Measurements from ENCODE around the gene ITGA6.

ITGA6 gene

DNA sequence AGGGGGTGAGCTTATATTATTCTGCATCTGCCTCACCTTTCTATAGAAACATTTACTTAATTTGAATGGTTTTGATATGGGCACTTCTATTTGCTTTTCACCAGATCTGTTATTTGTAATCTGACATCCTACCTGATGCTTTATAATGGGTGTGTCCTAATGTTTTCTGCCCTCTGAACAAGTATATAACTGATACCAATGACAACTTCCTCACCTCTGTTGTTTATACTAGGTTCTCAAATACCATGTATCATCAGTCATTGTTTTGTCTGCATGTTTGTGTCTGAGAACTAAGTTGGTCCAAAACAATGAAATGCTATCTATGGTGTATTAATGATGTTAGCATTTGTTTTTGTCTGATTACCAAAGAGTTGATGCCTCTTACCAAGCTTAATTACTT is 45.8 kb downstream of the ITGA6 start:
- H3K4me3 ChIP-seq, result no peak overlapping the region
- H3K27ac ChIP-seq, result no peak overlapping the region
- DNase-seq (ENCODE audit: low spot score), result no peak
- TF ChIP-seq, protein P1, sequence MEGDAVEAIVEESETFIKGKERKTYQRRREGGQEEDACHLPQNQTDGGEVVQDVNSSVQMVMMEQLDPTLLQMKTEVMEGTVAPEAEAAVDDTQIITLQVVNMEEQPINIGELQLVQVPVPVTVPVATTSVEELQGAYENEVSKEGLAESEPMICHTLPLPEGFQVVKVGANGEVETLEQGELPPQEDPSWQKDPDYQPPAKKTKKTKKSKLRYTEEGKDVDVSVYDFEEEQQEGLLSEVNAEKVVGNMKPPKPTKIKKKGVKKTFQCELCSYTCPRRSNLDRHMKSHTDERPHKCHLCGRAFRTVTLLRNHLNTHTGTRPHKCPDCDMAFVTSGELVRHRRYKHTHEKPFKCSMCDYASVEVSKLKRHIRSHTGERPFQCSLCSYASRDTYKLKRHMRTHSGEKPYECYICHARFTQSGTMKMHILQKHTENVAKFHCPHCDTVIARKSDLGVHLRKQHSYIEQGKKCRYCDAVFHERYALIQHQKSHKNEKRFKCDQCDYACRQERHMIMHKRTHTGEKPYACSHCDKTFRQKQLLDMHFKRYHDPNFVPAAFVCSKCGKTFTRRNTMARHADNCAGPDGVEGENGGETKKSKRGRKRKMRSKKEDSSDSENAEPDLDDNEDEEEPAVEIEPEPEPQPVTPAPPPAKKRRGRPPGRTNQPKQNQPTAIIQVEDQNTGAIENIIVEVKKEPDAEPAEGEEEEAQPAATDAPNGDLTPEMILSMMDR (IDR thresholded peaks at IDR 0.05), result no peak

DNA sequence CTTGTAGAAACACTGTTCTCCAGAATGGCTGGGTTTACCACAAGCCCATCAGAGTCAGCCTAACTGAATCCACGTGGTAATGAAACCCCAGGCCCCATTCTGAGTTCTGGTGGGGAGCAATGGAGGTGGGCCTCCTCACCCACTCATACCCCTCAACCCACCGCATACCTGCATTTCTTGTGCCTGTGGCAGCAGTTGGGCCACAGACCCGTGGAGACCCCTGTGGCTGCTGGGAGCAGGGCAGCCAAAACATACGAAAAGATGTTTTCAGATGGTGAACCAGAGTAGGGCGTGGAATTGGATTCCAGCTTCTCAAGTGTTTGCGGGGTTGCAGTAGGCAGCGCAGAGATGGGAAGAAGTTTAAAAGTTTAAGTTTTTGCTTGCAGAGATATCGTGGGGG is 51.0 kb downstream of the ITGA6 start:
- Histone ChIP-seq H3K4me3 (no peak overlapping the region), H3K27ac (no peak overlapping the region)
- no peak for DNase-seq (ENCODE audit: low spot score)
- TF ChIP-seq, protein P1 (IDR thresholded peaks at IDR 0.05), result no peak

DNA sequence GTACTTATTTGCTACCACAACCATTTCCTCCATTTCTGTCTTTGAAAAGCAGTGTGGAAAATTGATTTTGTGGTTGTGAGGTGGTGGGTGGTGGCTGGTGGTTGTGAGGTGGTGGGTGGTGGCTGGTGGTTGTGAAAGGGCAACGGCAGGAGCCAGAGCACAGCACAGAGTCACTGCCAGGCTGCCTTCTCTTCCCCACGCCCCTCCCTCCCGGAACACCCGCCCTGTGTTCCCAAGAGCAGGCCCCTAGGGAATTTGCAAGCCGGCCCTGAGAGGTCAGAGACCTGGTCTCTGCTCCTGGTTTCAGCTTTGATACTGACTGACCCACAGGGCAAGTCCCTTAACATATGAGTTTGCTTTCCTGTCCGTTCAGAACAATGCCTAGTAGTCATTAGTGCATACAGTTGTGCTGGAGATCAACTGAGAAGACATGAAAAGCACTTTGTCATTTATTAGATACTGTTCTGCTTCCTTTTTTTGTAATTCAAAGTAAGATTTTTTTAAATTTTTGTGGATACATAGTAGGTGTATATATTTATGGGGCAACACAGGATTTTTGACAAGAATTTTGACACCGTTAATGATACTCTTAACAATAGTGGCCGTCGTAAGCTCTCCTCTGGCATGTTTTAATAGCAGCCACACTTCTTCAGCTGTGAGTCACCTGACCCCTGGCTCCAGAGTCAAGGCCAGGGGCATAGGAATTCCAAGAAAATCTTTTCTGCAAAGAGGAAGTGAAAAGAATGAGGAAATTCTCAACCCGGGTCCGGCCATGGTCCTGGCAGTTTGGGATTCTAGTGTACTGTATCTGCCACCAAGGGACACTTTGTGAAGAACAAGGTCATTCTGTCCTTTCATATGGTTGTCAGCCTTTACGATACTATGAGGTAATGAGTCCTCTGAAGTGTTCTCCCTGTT is 53.2 kb downstream of the ITGA6 start:
- Histone ChIP-seq H3K4me3 (no peak overlapping the region), H3K27ac (peak overlapping the region in 1 of 2 donors; percentile 33)
- no peak for DNase-seq (ENCODE audit: low spot score)
- TF ChIP-seq, protein P1 (IDR thresholded peaks at IDR 0.05), result no peak

DNA sequence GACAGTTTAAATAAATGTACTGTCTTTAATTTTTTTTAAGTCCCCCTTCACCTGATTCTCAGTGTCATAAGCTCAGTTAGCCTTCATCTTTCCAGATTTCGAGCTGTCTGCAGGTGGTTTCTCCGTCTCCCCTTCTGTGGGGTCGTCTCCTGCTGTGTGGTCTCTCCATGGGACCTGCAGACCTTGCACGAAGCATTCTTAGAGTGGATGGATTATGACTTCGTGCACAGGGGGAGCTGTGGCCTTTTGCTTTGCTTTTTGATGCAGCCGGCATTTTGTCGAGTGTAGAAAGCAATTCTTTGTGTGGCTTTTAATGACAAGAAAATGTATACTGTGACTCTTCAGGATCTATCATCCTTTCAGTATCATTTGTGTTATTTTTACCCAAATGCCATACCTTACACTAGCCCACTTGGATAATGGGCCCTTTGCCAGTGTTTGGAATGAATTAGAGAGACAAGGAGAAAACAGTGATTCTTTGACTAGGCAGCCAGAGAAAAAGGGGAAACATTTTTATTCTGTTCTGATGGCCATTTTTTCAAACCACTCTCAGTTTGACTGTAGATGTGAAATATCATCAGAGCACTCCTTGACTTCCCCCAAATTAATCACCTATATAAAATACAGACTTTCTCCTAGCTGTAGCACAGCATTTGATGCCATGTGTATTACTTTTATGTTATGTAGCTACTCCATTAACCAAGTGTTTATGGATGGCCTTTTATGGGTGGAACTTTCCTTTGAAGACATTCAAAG is 54.3 kb downstream of the ITGA6 start:
- no peak overlapping the region for H3K27ac ChIP-seq
- H3K4me3 ChIP-seq, result no peak overlapping the region
- no peak for DNase-seq (ENCODE audit: low spot score)
- TF ChIP-seq, protein P1 (IDR thresholded peaks at IDR 0.05), result no peak

DNA sequence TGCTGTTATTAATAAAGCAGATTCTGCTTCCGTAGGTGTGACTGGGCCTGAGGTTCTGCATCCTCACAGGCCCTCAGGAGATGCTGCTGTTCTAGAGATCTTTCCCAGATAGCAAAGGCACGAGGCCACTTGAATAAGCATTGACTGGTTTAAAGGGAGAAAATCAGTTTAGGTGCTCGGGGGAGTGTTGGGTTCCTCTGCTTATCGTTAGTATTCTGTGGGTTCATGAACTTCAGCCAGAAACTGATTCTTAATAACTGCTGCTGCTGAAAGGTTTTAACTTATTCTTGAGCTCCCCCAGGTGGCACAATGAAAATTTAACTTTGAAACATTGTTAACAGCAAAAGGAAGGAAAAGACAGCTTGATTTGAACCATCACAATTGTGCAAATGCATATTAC is 56.9 kb downstream of the ITGA6 start:
- no peak for DNase-seq (ENCODE audit: low spot score)

DNA sequence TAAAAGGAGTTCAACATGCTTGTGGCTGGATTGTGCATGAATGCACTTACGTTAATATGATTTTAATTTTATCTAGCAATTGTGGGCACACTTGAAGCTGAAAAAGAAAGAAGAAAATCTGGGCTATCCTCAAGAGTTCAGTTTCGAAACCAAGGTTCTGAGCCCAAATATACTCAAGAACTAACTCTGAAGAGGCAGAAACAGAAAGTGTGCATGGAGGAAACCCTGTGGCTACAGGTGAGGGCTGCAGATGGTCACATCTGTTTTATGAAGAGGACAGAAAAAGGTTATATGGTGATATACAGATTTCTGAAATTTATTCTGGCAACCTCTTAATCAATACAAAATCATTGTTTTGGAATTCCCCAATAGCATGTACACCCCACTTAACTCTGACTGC is 57.3 kb downstream of the ITGA6 start:
- Histone ChIP-seq H3K4me3 (no peak overlapping the region), H3K27ac (no peak overlapping the region)
- TF ChIP-seq, protein P1 (IDR thresholded peaks at IDR 0.05), result no peak
- DNase-seq (ENCODE audit: low spot score), result no peak

More for the DNA sequence above, 56.9 kb downstream of the ITGA6 start:
- no peak overlapping the region for H3K27ac ChIP-seq
- TF ChIP-seq, protein P1 (IDR thresholded peaks at IDR 0.05), result no peak
- no peak overlapping the region for H3K4me3 ChIP-seq
